Activated T-cell treated with anti-CD3 and anti-CD28 coated beads, Interleukin-2, amount 50 U/mL, for 4 hours (primary cell): ENCODE measurements around the gene NEDD8. TPM values are rescaled to one million over a fixed set of nuclear protein-coding genes. Genes with fewer than 3 reads are reported as not detected.

Source experiments
- ATAC-seq, 2 donors: fragments of 200-7000 bp; cut with Tn5 transposase; one replicate each; pipeline ENCODE4 v1.10.0; 2021
- DNase-seq: peaks from one replicate; pipeline ENCODE4 v3.0.0-alpha.2; 2020
- H3K27me3 Mint-ChIP-seq: one replicate; pipeline ENCODE4 v1.8.0; 2021; ENCODE audit warnings: low read depth, mixed read lengths
- H3K36me3 Mint-ChIP-seq: one replicate; pipeline ENCODE4 v1.8.0; 2022; ENCODE audit warnings: mixed read lengths; ENCODE audit not compliant: insufficient read depth
- H3K4me1 Mint-ChIP-seq: one replicate; pipeline ENCODE4 v1.8.0; 2021; ENCODE audit warnings: low read depth, mixed read lengths
- H3K4me3 Mint-ChIP-seq: one replicate; pipeline ENCODE4 v1.8.0; 2021; ENCODE audit warnings: mild to moderate bottlenecking, moderate library complexity, mixed read lengths
- H3K9me3 Mint-ChIP-seq: one replicate; pipeline ENCODE4 v1.8.0; 2021; ENCODE audit warnings: mixed read lengths
- total RNA-seq, 3 donors: library from RNA; stranded (reverse); gene quantifications; one replicate each; pipeline ENCODE4 v1.2.1, GENCODE V29; 2021

Gene NEDD8
- total RNA-seq, 3 donors from 2014 or later, result 197 to 217 (median 205) TPM

DNA sequence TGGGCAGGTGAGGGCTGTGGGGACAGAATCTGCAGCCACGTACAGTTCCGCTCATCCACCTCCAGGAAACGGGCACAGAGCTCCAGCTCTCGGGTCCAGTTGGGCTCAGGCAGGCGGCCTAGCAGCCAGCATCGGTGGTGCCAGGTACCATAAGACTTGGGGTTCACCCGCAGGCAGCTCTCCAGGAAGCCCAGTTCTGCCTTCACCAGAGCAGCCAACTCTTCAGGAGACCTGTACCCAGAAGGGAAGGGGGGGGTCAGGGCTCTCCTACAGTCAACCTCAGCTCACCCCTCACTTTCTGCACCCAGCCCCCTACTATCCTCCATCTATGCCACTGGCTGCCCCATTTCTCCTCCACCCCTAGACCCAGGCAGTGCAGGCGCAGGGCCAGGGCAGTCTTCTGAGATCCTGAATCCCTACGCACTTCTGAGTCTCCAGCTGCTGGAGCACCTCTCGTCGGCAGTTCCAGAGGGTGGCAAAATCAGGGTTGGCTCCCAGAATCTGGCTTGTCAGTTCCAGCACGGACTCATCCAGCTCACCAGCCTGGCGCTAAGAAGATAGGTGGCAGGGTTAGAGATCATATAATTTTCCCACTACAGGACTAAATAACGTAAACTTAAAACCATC, 37.9 kb upstream of the NEDD8 start:
- Mint-ChIP-seq H3K4me1 (peaks cover 34% of the 10 kb centered on the region), H3K4me3 (peak overlapping the region; percentile 88), H3K9me3 (no peaks in the 10 kb centered on the region), H3K27me3 (no peaks in the 10 kb centered on the region), H3K36me3 (peaks cover 15% of the 10 kb centered on the region)
- ATAC-seq (no peak), DNase-seq (no peak)

- no peak for DNase-seq
- Mint-ChIP-seq H3K36me3 (peaks cover 15% of the 10 kb centered on the region), H3K27me3 (no peaks in the 10 kb centered on the region), H3K4me3 (no peak overlapping the region), H3K9me3 (no peaks in the 10 kb centered on the region), H3K4me1 (peaks cover 31% of the 10 kb centered on the region)
- no peak for ATAC-seq
These were observed 37.2 kb upstream of the NEDD8 start for GRCh38 chr14:24269368-24269767.

DNA sequence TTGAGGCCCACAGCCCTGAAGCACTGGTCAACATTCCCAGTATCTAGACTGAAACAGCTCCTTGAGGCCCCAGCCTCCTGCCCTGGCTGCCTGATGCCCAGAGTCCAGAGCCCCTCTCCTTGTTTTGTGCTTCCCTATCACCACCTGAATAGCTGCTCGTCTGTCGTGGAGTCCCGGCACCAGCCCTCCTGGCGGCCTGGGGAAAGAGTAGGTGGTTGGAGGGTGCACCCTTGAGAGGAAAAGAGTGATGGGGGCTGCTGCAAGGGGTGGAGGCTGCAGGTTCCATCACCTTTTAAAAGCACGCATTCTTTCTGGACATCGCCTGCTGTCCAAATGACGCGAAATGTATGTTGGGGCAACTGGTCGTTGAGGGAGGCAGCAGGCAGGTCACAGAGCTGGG, 36.1 kb upstream of the NEDD8 start:
- Mint-ChIP-seq H3K36me3 (peaks cover 15% of the 10 kb centered on the region), H3K9me3 (no peaks in the 10 kb centered on the region), H3K4me3 (no peak overlapping the region), H3K4me1 (peaks cover 20% of the 10 kb centered on the region), H3K27me3 (no peaks in the 10 kb centered on the region)
- DNase-seq, result no peak
- no peak for ATAC-seq

GRCh38 chr14:24267516-24267915, 35.3 kb upstream of the NEDD8 start:
- Mint-ChIP-seq H3K9me3 (no peaks in the 10 kb centered on the region), H3K36me3 (peaks cover 15% of the 10 kb centered on the region), H3K4me1 (peaks cover 14% of the 10 kb centered on the region), H3K4me3 (no peak overlapping the region), H3K27me3 (no peaks in the 10 kb centered on the region)
- ATAC-seq, result no peak
- DNase-seq, result no peak

- Mint-ChIP-seq H3K4me1 (peaks cover 5% of the 10 kb centered on the region), H3K9me3 (no peaks in the 10 kb centered on the region), H3K36me3 (peaks cover 19% of the 10 kb centered on the region), H3K27me3 (no peaks in the 10 kb centered on the region), H3K4me3 (no peak overlapping the region)
- DNase-seq (no peak), ATAC-seq (no peak)
These were observed 34.4 kb upstream of the NEDD8 start for GRCh38 chr14:24266344-24267244.

DNA sequence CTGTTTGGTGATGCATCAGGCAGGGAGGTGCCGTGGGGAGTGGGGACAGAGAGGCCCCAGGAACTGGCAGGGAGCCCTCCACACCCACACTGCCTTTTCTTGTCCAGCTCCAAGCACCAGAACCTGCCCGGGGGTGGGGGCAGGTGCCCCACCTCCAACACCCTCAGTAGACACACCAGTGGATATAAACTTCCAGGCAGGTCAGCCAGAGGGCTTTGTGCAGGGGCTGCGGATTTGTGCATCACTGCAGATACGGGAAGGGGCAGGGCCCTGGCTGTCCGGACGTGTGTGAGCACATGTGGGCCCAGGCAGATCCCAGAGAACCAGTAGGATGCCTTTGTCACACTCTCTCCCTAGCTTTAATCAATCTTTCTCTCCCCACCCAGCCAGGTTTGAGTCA, 32.1 kb upstream of the NEDD8 start:
- Mint-ChIP-seq H3K9me3 (no peaks in the 10 kb centered on the region), H3K4me1 (no peaks in the 10 kb centered on the region)

DNA sequence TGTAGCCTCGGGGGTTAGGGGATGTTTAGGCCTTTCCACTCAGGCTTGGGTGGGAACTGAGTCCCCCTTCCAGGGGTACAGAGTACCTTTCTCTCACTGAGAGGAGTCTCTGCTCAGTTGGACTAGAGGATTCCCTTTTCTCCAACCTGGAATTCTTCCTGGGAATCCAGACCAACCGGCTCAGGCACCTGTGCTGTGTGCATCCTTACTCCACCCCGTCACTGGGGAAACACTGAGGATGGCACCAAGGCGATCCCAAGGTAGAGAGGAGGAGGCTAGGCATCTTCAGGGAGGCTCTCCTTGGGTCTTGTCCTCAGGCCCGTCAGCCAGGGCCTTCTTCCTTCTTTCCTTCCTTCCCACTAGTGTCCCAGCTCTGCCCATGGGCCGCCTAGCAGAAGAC, 31.7 kb upstream of the NEDD8 start:
- Mint-ChIP-seq H3K27me3 (no peaks in the 10 kb centered on the region), H3K9me3 (no peaks in the 10 kb centered on the region), H3K36me3 (peaks cover 21% of the 10 kb centered on the region), H3K4me1 (no peaks in the 10 kb centered on the region), H3K4me3 (no peak overlapping the region)
- ATAC-seq (no peak), DNase-seq (no peak)

More for the DNA sequence above, 32.1 kb upstream of the NEDD8 start:
- Mint-ChIP-seq H3K36me3 (peaks cover 21% of the 10 kb centered on the region), H3K27me3 (no peaks in the 10 kb centered on the region), H3K4me3 (no peak overlapping the region)
- ATAC-seq, result no peak
- DNase-seq, result no peak

DNA sequence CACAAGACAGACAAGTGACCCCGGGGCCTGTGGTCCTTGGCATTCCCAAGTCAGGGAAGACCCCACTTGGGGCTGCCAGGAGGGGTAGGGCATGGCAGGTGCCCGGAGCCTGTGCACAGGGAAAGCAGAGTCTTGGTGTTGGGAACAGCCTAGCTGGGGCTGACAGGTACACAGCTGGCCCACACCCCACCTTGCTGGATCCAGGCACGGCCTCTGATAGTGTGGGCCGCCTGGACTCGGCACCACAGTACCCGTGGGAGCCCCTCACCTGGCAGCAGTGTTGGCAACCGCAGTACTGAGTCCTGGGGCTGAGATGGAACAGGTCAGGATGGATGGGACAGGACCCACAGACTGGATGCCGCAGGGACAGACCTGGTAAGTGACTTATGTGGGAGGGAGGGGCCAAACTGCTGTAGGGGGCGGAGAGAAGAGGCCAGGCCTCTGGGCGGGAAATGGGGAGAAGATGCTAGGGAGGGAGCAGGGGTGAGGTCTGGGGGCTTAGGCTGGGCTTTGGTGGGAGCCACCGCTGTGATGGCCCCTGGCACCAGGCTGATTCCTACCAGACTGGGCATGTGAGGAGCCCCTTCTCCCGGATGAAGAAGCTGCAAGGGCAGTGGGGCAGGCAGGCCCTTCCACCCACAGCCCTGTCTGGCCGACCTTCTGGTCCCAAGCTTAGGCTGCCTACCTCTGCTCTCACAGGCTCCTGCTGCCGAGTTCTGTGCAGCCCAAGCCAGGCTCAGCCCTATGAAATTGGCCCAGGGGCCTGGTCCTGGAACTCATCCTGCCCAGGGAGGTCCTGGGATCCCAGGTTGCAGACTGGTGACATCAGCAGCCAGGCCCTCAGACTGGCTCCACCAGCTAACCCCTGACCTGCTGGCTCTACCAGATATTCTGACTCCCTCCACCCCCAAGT, 30.9 kb upstream of the NEDD8 start, which contains the start of gene TGM1:
Gene TGM1 (minus strand): TSS at position 357 of the 913 bp plus-strand sequence. CDS start 825 bp downstream, outside the sequence.
- H3K27me3 Mint-ChIP-seq, result no peaks in the 10 kb centered on the region
- ATAC-seq, result no peak
- peaks cover 17% of the 10 kb centered on the region for H3K36me3 Mint-ChIP-seq
- no peaks in the 10 kb centered on the region for H3K9me3 Mint-ChIP-seq
- DNase-seq, result no peak
- no peaks in the 10 kb centered on the region for H3K4me1 Mint-ChIP-seq
- no peak within 1 kb of the TSS for H3K4me3 Mint-ChIP-seq

DNA sequence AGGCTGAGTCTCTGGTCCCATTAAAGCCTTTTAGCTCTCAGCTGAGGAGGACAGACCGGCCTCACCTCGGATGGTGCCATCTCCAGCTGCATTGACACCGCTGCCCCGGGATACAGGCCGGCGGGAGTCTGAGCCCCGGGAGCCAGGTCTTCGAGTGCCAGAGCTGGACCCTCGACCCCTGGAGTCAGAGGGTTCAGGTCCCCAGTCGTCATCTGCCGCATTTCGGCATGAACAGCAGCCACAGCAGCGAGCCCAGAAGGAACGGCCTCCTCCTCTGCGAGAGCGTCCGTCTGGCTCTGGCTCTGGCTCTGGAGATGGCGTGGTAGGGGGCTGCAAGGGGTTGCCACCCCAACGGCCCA, 29.8 kb upstream of the NEDD8 start:
- H3K4me3 Mint-ChIP-seq, result no peak overlapping the region
- H3K9me3 Mint-ChIP-seq, result no peaks in the 10 kb centered on the region
- peaks cover 13% of the 10 kb centered on the region for H3K36me3 Mint-ChIP-seq
- no peak for ATAC-seq
- no peaks in the 10 kb centered on the region for H3K27me3 Mint-ChIP-seq
- DNase-seq, result no peak
- no peaks in the 10 kb centered on the region for H3K4me1 Mint-ChIP-seq

DNA sequence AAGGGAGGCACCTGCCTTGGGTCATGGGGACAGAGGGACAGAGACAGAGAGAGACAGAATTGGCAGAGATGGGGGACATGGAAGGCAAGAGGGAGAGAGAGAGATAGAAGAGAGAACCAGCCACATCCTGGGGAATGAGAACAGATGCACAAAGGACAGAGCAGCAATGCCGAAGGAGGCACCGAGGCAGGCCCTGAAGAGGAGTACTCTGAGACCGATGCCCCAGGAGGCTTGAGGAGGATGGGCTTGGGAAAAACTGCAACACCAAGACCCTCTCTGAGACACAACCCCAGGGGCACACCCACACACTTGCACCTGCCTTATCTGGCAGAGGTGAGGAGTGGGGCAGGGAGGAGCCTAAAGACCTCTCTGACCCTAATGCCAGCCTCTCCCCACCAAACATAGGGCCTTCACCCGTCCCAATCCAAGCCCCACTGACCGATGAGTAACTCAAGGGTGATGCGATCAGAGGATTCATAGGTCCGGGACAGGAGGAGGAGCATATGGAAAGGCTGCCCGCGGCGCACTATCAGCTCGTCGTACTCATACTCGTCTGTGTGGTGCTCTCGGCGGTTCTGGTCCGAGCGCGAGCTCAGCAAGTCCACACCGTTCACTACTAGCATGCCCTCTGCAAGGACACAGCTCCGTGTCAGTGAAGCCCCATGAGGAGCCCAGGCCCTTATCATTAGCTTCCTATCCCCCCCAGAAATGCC, 29.2 kb upstream of the NEDD8 start:
- DNase-seq (no peak), ATAC-seq (no peak)
- Mint-ChIP-seq H3K9me3 (no peaks in the 10 kb centered on the region), H3K4me3 (no peak overlapping the region), H3K27me3 (no peaks in the 10 kb centered on the region), H3K36me3 (peaks cover 8% of the 10 kb centered on the region), H3K4me1 (no peaks in the 10 kb centered on the region)

DNA sequence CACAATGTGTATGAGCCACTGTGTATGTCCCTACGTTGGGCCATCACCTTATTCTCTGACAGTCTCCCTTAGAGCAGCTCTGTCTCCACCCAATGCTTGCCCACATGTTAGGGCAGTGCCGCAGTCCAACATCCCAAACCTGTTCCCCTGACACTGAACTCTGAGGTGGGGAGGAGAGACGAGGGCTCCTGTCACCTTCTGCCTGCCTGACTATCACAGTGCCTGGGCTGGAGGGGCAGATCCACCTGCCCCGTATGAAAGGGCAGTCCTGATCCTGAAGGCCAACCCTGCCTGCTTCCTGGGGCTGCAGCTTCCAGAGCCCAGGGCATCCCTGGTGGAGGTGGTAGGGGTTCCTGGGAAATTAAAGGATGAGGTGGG, 28.6 kb upstream of the NEDD8 start:
- no peaks in the 10 kb centered on the region for H3K9me3 Mint-ChIP-seq
- H3K36me3 Mint-ChIP-seq, result peaks cover 7% of the 10 kb centered on the region
- no peaks in the 10 kb centered on the region for H3K4me1 Mint-ChIP-seq
- DNase-seq (no peak), ATAC-seq (no peak)
- H3K27me3 Mint-ChIP-seq, result no peaks in the 10 kb centered on the region
- no peak overlapping the region for H3K4me3 Mint-ChIP-seq

DNA sequence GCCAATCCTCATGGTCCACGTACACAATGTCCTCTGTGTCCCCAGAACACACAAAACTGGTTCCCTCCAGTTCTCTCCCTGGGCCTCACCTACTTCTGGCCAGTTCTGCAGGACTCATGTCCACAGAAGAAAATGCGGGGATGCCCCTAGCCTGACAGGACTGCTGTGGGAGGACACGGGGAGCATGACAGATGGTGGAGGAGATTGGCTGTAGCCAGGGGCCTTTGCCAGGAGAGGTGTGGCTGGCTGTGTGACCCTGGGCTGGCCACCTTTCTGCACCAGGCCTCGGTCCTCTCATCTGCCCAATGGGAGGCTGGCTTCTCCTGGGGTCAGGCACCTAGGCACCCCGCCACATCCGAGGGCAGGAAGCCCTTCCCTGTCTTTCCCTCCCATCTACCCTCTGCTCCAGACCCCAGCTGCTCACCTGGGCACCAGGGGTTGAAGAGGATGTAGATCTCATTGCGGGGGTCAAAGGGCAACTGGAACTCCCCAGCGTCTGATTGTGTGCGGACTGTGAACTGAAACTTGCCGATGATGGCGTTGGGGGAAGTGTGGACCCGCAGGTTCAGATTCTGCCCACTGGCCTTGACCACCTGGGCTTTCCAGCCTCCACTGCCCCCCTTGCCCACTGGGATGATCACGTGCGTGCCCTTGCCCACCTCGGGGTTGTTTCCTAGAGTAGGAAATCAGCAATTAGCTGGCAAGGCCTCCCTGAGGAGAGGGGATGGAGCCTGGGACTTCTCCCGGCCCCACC, 28.0 kb upstream of the NEDD8 start:
- Mint-ChIP-seq H3K27me3 (no peaks in the 10 kb centered on the region), H3K9me3 (no peaks in the 10 kb centered on the region), H3K36me3 (peaks cover 10% of the 10 kb centered on the region), H3K4me1 (no peaks in the 10 kb centered on the region), H3K4me3 (no peak overlapping the region)
- DNase-seq, result no peak
- ATAC-seq, result no peak

- no peak overlapping the region for H3K4me3 Mint-ChIP-seq
- DNase-seq (no peak), ATAC-seq (no peak)
- H3K4me1 Mint-ChIP-seq, result no peaks in the 10 kb centered on the region
- peaks cover 12% of the 10 kb centered on the region for H3K36me3 Mint-ChIP-seq
- no peaks in the 10 kb centered on the region for H3K27me3 Mint-ChIP-seq
- H3K9me3 Mint-ChIP-seq, result no peaks in the 10 kb centered on the region
These were observed 27.3 kb upstream of the NEDD8 start for GRCh38 chr14:24259282-24260025.
